Keratinocyte (primary cell): Measurements from ENCODE around the gene ADAMTS9. TPM values are rescaled to one million over a fixed set of nuclear protein-coding genes. Genes with fewer than 3 reads are reported as not detected.

ENCODE experiments used
- DNase-seq: peaks from one replicate; pipeline ENCODE4 v3.0.0-alpha.2; 2011; ENCODE audit warnings: low read depth, missing footprints, low spot score
- FAIRE-seq: peaks from 2 replicates; lab custom pipeline; 2011; peaks lifted over from hg19 to GRCh38; lab: Jason Lieb, UNC
- H2AFZ ChIP-seq: 2 replicates; pipeline ENCODE4 v1.6.0; 2012; ENCODE audit warnings: low read length, control low read depth, inconsistent platforms; ENCODE audit not compliant: control insufficient read depth
- H3K27ac ChIP-seq: 2 replicates; pipeline ENCODE4 v1.5.1; 2011; ENCODE audit warnings: low read length; ENCODE audit not compliant: control insufficient read depth, insufficient read depth
- H3K27me3 ChIP-seq: 3 replicates; pipeline ENCODE4 v1.6.0; 2011; ENCODE audit warnings: low read length; ENCODE audit not compliant: control insufficient read depth, insufficient read depth; ENCODE audit errors: extremely low read depth
- H3K36me3 ChIP-seq, 2 experiments: 2 replicates in 1 of 2; 3 replicates in 1 of 2; pipeline ENCODE4 v1.5.1; 2011; ENCODE audit warnings: low read length in 2 of 2, mild to moderate bottlenecking in 1 of 2; ENCODE audit not compliant: control insufficient read depth in 2 of 2, insufficient read depth in 2 of 2; ENCODE audit errors: extremely low read depth in 1 of 2
- H3K4me1 ChIP-seq: 3 replicates; pipeline ENCODE4 v1.5.1; 2011; ENCODE audit warnings: low read length; ENCODE audit not compliant: control insufficient read depth, insufficient read depth; ENCODE audit errors: extremely low read depth
- H3K4me2 ChIP-seq: 3 replicates; pipeline ENCODE4 v1.6.0; 2011; ENCODE audit warnings: low read depth, low read length; ENCODE audit not compliant: control insufficient read depth, insufficient read depth; ENCODE audit errors: extremely low read depth
- H3K4me3 ChIP-seq, 3 experiments: fragments of 200-600 bp in 1 of 3; sonication (generic) in 1 of 3; 2 replicates in 2 of 3; 3 replicates in 1 of 3; pipeline ENCODE4 v1.5.1; 2011 to 2016; ENCODE audit warnings: low read length in 3 of 3, mild to moderate bottlenecking in 3 of 3, control low read depth in 2 of 3, inconsistent platforms in 1 of 3, low read depth in 1 of 3, mixed read lengths in 1 of 3, mixed run types in 1 of 3, moderate library complexity in 1 of 3; ENCODE audit not compliant: control insufficient read depth in 2 of 3, insufficient read depth in 2 of 3; ENCODE audit errors: extremely low read depth in 1 of 3
- H3K79me2 ChIP-seq: 2 replicates; pipeline ENCODE4 v1.6.0; 2012; ENCODE audit warnings: low read length; ENCODE audit not compliant: control insufficient read depth, insufficient read depth
- H3K9ac ChIP-seq: 3 replicates; pipeline ENCODE4 v1.6.0; 2011; ENCODE audit warnings: low read length; ENCODE audit not compliant: control insufficient read depth, insufficient read depth; ENCODE audit errors: extremely low read depth
- H3K9me1 ChIP-seq: 3 replicates; pipeline ENCODE4 v1.6.0; 2011; ENCODE audit warnings: low read length; ENCODE audit not compliant: control insufficient read depth, insufficient read depth; ENCODE audit errors: extremely low read depth
- H3K9me3 ChIP-seq: 2 replicates; pipeline ENCODE4 v1.5.1; 2012; ENCODE audit warnings: low read depth, low read length; ENCODE audit not compliant: control insufficient read depth
- H4K20me1 ChIP-seq: 3 replicates; pipeline ENCODE4 v1.6.0; 2011; ENCODE audit warnings: low read length; ENCODE audit not compliant: control insufficient read depth, insufficient read depth; ENCODE audit errors: extremely low read depth
- CTCF ChIP-seq, 3 experiments: IDR thresholded peaks in 1 of 3; conservative IDR thresholded peaks in 1 of 3; optimal IDR thresholded peaks in 1 of 3; 2 replicates in 2 of 3; 3 replicates in 1 of 3; pipeline versions ENCODE3 to v1.5.1; 2011; ENCODE audit warnings: low read length in 3 of 3, mild to moderate bottlenecking in 3 of 3, moderate library complexity in 2 of 3, control low read depth in 1 of 3, inconsistent platforms in 1 of 3; ENCODE audit not compliant: insufficient read depth in 2 of 3; ENCODE audit errors: extremely low read depth in 1 of 3
- EZH2 ChIP-seq: IDR thresholded peaks from one replicate; pipeline ENCODE4 v1.6.1; 2012; ENCODE audit warnings: inconsistent platforms, mild to moderate bottlenecking, low read length, moderate library complexity
- dilution Hi-C: fragments of 300-500 bp; cut with MboI; formaldehyde crosslinking; loops from one replicate; pipeline ENCODE4 v1.7.0; 2020; ENCODE audit warnings: low sequenced_read_pairs; ENCODE audit not compliant: extremely low pct_ligation_motif_present
- polyA plus RNA-seq, 5 experiments: library from polyadenylated mRNA; depleted of rRNA in 3 of 5; stranded (reverse) in 3 of 5; stranded (forward) in 1 of 5; unstranded in 1 of 5; fragments of >200 nt; gene quantifications; 1 replicate in 1 of 5; 2 replicates in 3 of 5; 3 replicates in 1 of 5; pipeline versions ENCODE4 v1.2.1 to v1.2.3, GENCODE V29; 2011 to 2012; ENCODE audit warnings: missing spikeins in 2 of 5, low read depth in 1 of 5, low replicate concordance in 1 of 5

The ADAMTS9 gene
- polyA plus RNA-seq, 1 donor (not counting 4 experiments of a cell fraction or from before 2014, with no cell fraction given), result 0.43 TPM

GRCh38 chr3:64654013-64654412 is 33.8 kb downstream of the ADAMTS9 start:
- Histone ChIP-seq H3K9me3 (no peaks in the 10 kb centered on the region), H3K9me1 (no peaks in the 10 kb centered on the region), H3K4me2 (no peak overlapping the region), H3K4me3 (no peak overlapping the region), H4K20me1 (no peaks in the 10 kb centered on the region), H3K9ac (no peak overlapping the region), H2AFZ (no peak overlapping the region), H3K36me3 (no peaks in the 10 kb centered on the region), H3K27me3 (no peaks in the 10 kb centered on the region), H3K27ac (no peak overlapping the region), H3K79me2 (no peaks in the 10 kb centered on the region), H3K4me1 (no peaks in the 10 kb centered on the region)
- dilution Hi-C loops, result no loop called here
- FAIRE-seq, result no peak
- TF ChIP-seq CTCF (optimal IDR thresholded peaks at IDR 0.05 in 1 of 3, IDR thresholded peaks at IDR 0.05 in 1 of 3, conservative IDR thresholded peaks at IDR 0.05 in 1 of 3; ENCODE audit: extremely low read depth in 1 of 3, insufficient read depth in 2 of 3, low read length in 3 of 3) (no peak), EZH2 (no peak)
- no peak for DNase-seq

- Histone ChIP-seq H3K27me3 (no peaks in the 10 kb centered on the region), H3K27ac (no peak overlapping the region), H3K4me1 (no peaks in the 10 kb centered on the region), H2AFZ (no peak overlapping the region), H3K9me1 (no peaks in the 10 kb centered on the region), H3K9me3 (no peaks in the 10 kb centered on the region), H3K36me3 (no peaks in the 10 kb centered on the region), H3K4me3 (no peak overlapping the region), H3K9ac (no peak overlapping the region), H4K20me1 (no peaks in the 10 kb centered on the region), H3K4me2 (no peak overlapping the region), H3K79me2 (no peaks in the 10 kb centered on the region)
- FAIRE-seq (no peak), DNase-seq (no peak)
- TF ChIP-seq EZH2 (no peak), CTCF (optimal IDR thresholded peaks at IDR 0.05 in 1 of 3, IDR thresholded peaks at IDR 0.05 in 1 of 3, conservative IDR thresholded peaks at IDR 0.05 in 1 of 3; ENCODE audit: extremely low read depth in 1 of 3, insufficient read depth in 2 of 3, low read length in 3 of 3) (no peak)
- dilution Hi-C loops, result no loop called here
These were observed 34.7 kb downstream of the ADAMTS9 start for GRCh38 chr3:64653101-64653500.
